Epithelial cell of esophagus (primary cell): Measurements from ENCODE around the gene TTC8.
"Not testable (repeated sequence)": the region's sequence is repeated elsewhere in the genome, so short reads cannot be mapped to it uniquely, and the experiment has no call there.

ENCODE experiments used
- DNase-seq: peaks from one replicate; pipeline ENCODE4 v3.0.0; 2010; ENCODE audit warnings: low read depth
- H3K4me3 ChIP-seq: 2 replicates; pipeline ENCODE4 v1.5.1; 2011; ENCODE audit warnings: mild to moderate bottlenecking, low read length, control low read depth
- CTCF ChIP-seq: IDR thresholded peaks from 2 replicates; pipeline ENCODE4 v1.5.1; 2011; ENCODE audit warnings: low read depth, mild to moderate bottlenecking, low read length, control low read depth, inconsistent platforms; ENCODE audit not compliant: insufficient read depth; ENCODE audit errors: missing control alignments

Gene TTC8

DNA sequence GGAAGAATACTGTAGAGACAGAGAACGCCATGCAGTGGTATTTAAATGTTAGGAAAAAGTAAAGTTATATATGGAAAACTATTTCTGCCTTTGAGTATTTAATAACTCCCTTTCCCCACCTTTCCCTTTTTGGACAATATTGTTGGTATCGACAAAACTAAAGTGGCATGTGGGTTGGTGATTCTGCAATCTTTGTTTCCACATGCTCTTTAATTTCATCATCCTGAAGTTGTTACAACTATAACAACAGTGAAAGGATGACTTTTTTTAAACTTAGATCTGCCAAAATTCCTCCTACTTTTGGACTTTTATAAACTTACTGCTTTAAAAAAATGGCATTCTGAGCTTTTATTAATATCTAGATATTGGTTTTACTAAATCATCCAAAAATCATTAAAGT lies 25.3 kb downstream of the TTC8 start:
- TF ChIP-seq CTCF: no peak
- DNase-seq: peak; percentile 16
- H3K4me3 ChIP-seq: no peak overlapping the region

DNA sequence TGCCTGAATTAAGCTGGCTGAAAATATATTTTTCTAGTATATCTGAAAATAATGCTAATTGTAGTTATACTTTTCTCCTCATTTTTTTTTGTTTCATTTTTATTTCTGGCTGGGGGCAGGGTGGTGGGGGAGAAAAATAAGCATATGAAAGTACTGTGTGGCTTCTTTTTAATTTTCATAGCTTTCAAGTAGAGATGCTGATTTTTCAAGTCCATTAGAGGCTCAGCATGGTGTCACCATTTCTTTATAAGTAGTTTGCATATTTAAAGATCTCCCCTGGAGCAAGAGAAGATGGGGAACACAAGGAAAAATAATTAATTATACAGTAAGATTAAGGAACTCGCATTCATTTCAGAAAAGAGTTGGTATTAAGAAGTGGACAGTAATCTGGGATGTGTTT lies 27.1 kb downstream of the TTC8 start:
- no peak for TF ChIP-seq CTCF
- no peak for DNase-seq
- no peak overlapping the region for H3K4me3 ChIP-seq

DNA sequence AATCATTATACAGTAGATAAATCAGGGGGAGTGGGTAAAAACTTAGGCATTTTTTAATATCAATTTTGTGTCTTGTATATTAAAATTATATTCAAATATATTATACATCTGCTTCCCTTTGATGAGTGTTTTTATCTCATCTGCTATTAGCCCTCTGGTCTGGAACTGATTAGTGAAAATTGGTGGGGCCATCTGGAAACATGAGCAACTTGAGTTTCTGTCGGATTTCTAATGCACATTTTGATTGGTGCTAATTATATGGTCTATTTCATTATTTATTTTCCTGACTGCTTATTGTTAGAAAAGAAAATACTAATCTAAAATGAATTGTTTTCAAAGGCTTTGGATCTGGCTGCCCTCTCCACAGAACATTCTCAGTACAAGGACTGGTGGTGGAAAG lies 28.2 kb downstream of the TTC8 start:
- DNase-seq: no peak
- no peak overlapping the region for H3K4me3 ChIP-seq
- no peak for TF ChIP-seq CTCF

DNA sequence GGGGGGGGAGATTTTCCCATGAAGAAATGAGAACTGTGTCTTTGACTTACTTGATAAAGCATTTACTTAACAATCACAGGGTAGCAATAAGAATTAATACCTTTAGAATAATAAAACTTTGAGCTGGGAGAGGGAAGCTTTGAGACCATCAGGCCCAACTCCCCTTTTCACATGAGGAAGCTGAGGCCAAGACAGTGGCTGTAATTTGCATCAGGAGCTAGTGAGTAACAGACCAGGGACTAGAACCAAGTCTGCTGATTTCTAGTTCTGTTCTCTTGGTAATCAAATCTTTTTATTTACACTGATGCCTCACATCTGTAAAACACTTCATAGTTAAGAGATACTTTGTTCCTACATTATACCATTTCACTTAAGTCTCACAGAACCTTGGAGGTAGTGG lies 28.7 kb downstream of the TTC8 start:
- no peak for TF ChIP-seq CTCF
- no peak overlapping the region for H3K4me3 ChIP-seq
- DNase-seq: no peak

DNA sequence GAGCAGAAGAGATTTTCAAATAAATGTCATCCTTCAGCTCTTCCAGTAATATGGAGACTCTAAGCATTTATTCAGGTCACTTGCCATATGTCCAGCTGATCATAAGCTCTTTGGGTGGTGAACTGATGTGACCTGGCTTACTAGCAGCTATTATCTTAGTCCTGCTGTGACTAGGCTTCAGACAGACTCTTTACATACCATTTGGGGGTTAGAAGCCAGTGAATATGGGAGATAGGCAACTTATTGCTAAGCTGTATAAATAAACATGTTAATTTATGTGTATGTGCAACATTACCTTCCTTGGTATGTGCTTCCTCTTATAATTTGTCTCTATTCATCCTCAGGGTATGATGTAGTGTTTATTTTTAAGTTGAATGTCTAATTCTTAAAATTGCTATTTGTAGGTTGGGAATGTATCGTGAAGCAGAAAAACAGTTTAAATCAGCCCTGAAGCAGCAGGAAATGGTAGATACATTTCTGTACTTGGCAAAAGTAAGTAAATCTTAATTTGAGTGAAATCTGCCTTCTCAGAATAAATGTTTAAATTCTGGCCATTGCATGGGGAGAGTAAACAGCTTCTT lies 32.4 kb downstream of the TTC8 start:
- no peak for DNase-seq
- TF ChIP-seq CTCF: no peak
- H3K4me3 ChIP-seq: no peak overlapping the region

DNA sequence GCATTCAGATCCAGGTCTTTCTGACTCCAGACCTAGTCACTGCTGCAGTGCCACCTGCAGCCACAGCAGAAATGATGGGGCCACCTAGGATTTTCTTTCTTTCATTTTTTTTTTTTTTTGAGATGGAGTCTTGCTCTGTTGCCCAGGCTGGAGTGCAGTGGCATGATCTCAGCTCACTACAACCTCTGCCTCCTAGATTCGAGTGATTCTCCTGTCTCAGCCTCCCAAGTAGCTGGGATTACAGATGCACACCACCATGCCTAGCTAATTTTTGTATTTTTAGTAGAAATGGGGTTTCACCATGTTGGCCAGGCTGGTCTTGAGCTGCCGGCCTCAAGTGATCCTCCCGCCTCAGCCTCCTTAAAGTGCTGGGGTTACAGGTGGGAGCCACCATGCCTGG lies 33.4 kb downstream of the TTC8 start:
- not testable (repeated sequence) for DNase-seq, H3K4me3 ChIP-seq

- not testable (repeated sequence) for H3K4me3 ChIP-seq, DNase-seq
These were observed 34.7 kb downstream of the TTC8 start for GRCh38 chr14:88859118-88859517.

DNA sequence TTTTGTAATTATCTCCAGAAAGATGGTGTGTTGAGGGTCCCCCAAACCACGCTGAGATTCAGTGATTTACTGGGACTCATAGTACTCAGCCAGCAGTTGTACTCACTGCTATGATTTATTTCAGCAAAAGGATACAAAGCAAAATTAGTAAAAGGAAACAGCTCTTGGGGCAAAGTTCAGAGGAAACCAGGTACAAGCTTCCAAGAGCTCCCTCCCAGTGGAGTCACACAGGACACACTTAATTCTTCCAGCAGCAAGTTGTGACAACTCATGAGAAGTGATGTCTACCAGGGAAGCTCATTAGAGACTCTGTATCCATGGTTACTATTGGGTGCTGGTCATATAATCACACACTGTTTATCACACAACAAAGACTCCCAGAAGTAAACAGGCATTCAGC lies 38.7 kb downstream of the TTC8 start:
- H3K4me3 ChIP-seq: no peak overlapping the region
- no peak for DNase-seq
- no peak for TF ChIP-seq CTCF
